Stomach (tissue), 4 donors: ENCODE results near the gene TUT1.

Experiments used
- CTCF ChIP-seq, 7 experiments: fragments of 450-650 bp in 4 of 7; fragments of 200-600 bp in 3 of 7; sonication (generic) in 3 of 7; IDR thresholded peaks; one replicate each; pipeline ENCODE4 v1.5.1; 2016 to 2019; ENCODE audit warnings: antibody characterized with exemption in 7 of 7, control low read depth in 2 of 7, mild to moderate bottlenecking in 1 of 7
- POLR2AphosphoS5 ChIP-seq, 3 donors: sonication (generic); formaldehyde crosslinking; IDR thresholded peaks; one replicate each; pipeline ENCODE4 v1.6.1; 2016; ENCODE audit warnings: antibody characterized with exemption in 3 of 3

GRCh38 chr11:62565100-62565802 is 26.1 kb downstream of the TUT1 start:
- no peak for TF ChIP-seq POLR2AphosphoS5 (IDR thresholded peaks at IDR 0.05)
- TF ChIP-seq CTCF (IDR thresholded peaks at IDR 0.05) = no peak
